GM12878 (cell line): ENCODE data around the gene WWC2. TPM values are rescaled to one million over a fixed set of nuclear protein-coding genes. Genes with fewer than 3 reads are reported as not detected.

Experiments used
- ATAC-seq: fragments of 200-7000 bp; cut with Tn5 transposase; 3 replicates; pipeline ENCODE4 v1.9.1; 2020; ENCODE audit warnings: mild to moderate bottlenecking, moderate library complexity
- BruUV-seq: library from RNA; stranded (reverse); fragments of 400-500 nt; replicated peaks from 2 replicates; lab custom pipeline; 2021; lab: Mats Ljungman, UMichigan
- CTCF ChIA-PET: fragments of 300-600 bp; sonication (Branson Sonifier 250); formaldehyde crosslinking; extraction: SDS; loops from one replicate; lab custom pipeline; 2021; ENCODE audit warnings: inconsistent platforms; lab: Yijun Ruan, JAX
- POLR2A ChIA-PET: fragments of 350-600 bp; formaldehyde crosslinking; extraction: SDS; loops from one replicate; lab custom pipeline; 2021; ENCODE audit warnings: inconsistent platforms; lab: Charles Lee
- RAD21 ChIA-PET: fragments of 300-600 bp; sonication (Branson Sonifier 250); formaldehyde crosslinking; loops from one replicate; lab custom pipeline; 2023; ENCODE audit warnings: antibody characterized with exemption; ENCODE audit not compliant: unreplicated experiment; lab: Charles Lee
- SMC1A ChIA-PET: fragments of 300-600 bp; sonication (Branson Sonifier 250); formaldehyde crosslinking; loops from one replicate; lab custom pipeline; 2023; ENCODE audit not compliant: unreplicated experiment, uncharacterized antibody; lab: Charles Lee
- DNase-seq: peaks from one replicate; pipeline ENCODE4 v3.0.0-alpha.2; 2011; ENCODE audit warnings: low read depth, low spot score
- FAIRE-seq: peaks from 3 replicates; lab custom pipeline; 2011; peaks lifted over from hg19 to GRCh38; lab: Jason Lieb, UNC
- H2AFZ ChIP-seq: 2 replicates; pipeline ENCODE4 v1.6.0; 2011; ENCODE audit warnings: low read depth, low read length, control low read depth; ENCODE audit not compliant: control insufficient read depth
- H3K27ac ChIP-seq: 2 replicates; pipeline ENCODE4 v1.5.1; 2011; ENCODE audit warnings: control low read depth; ENCODE audit not compliant: control insufficient read depth, insufficient read depth
- H3K27me3 ChIP-seq, 2 experiments: replicated peaks in 1 of 2; 2 replicates each; pipeline versions ENCODE4 v1.6.0 to v1.6.1; 2011; ENCODE audit warnings: low read length in 1 of 2; ENCODE audit not compliant: control insufficient read depth in 2 of 2, insufficient read depth in 2 of 2
- H3K36me3 ChIP-seq, 2 experiments: 2 replicates each; pipeline ENCODE4 v1.5.1; 2011; ENCODE audit warnings: low read length in 1 of 2; ENCODE audit not compliant: control insufficient read depth in 2 of 2, insufficient read depth in 2 of 2
- H3K4me1 ChIP-seq: 2 replicates; pipeline ENCODE4 v1.6.1; 2011; ENCODE audit warnings: mild to moderate bottlenecking, low read length, moderate library complexity, mixed read lengths; ENCODE audit not compliant: control insufficient read depth, insufficient read depth
- H3K4me2 ChIP-seq: 2 replicates; pipeline ENCODE4 v1.6.0; 2011; ENCODE audit warnings: control low read depth; ENCODE audit not compliant: control insufficient read depth, insufficient read depth
- H3K4me3 ChIP-seq: fragments of 200-600 bp; sonication (generic); 2 replicates; pipeline ENCODE4 v1.5.1; 2016
- H3K79me2 ChIP-seq: 2 replicates; pipeline ENCODE4 v1.6.0; 2011; ENCODE audit warnings: low read length; ENCODE audit not compliant: control insufficient read depth, insufficient read depth
- H3K9ac ChIP-seq: 2 replicates; pipeline ENCODE4 v1.8.0; 2011; ENCODE audit warnings: low read length, control low read depth, mixed read lengths; ENCODE audit not compliant: control insufficient read depth, insufficient read depth
- H3K9me3 ChIP-seq: replicated peaks from 3 replicates; pipeline ENCODE4 v1.5.1; 2011; ENCODE audit warnings: mild to moderate bottlenecking, low read length; ENCODE audit not compliant: control insufficient read depth, insufficient read depth
- H4K20me1 ChIP-seq: 2 replicates; pipeline ENCODE4 v1.6.0; 2011; ENCODE audit not compliant: control insufficient read depth, insufficient read depth
- CREM ChIP-seq: IDR thresholded peaks from 2 replicates; pipeline ENCODE4 v1.6.1; 2014; ENCODE audit warnings: antibody characterized with exemption, low read depth
- DPF2 ChIP-seq: fragments of 450-650 bp; IDR thresholded peaks from 2 replicates; pipeline ENCODE4 v1.6.1; 2017; ENCODE audit warnings: mild to moderate bottlenecking
- EGR1 ChIP-seq, 2 experiments: IDR thresholded peaks; 1 replicate in 1 of 2; 2 replicates in 1 of 2; pipeline ENCODE4 v1.6.1; 2011 to 2012; ENCODE audit warnings: low read depth in 2 of 2, low read length in 2 of 2, borderline replicate concordance in 1 of 2, mild to moderate bottlenecking in 1 of 2, moderate library complexity in 1 of 2
- ETV6 ChIP-seq, 2 experiments: fragments of 450-650 bp in 1 of 2; IDR thresholded peaks in 1 of 2; conservative IDR thresholded peaks in 1 of 2; 2 replicates each; pipeline ENCODE4 v1.6.1; 2014; ENCODE audit warnings: antibody characterized with exemption in 1 of 2, borderline replicate concordance in 1 of 2, low read depth in 1 of 2, mild to moderate bottlenecking in 1 of 2, moderate library complexity in 1 of 2
- FOXM1 ChIP-seq: IDR thresholded peaks from 2 replicates; pipeline ENCODE4 v1.6.1; 2012; ENCODE audit warnings: low read depth, mild to moderate bottlenecking, inconsistent platforms, low read length, moderate library complexity
- GATAD2B ChIP-seq: fragments of 450-650 bp; conservative IDR thresholded peaks from 2 replicates; pipeline ENCODE4 v1.6.1; 2017; ENCODE audit warnings: low read depth, mild to moderate bottlenecking, moderate library complexity
- MEF2A ChIP-seq: IDR thresholded peaks from 2 replicates; pipeline ENCODE4 v1.6.1; 2011; ENCODE audit warnings: low read depth, mild to moderate bottlenecking, low read length, moderate library complexity; ENCODE audit not compliant: insufficient read depth
- MTA3 ChIP-seq: IDR thresholded peaks from 2 replicates; pipeline ENCODE4 v1.6.1; 2012; ENCODE audit warnings: low read length, inconsistent platforms, borderline replicate concordance
- MYC ChIP-seq: IDR thresholded peaks from 2 replicates; pipeline ENCODE4 v1.6.1; 2011; ENCODE audit warnings: mild to moderate bottlenecking, low read length, moderate library complexity, inconsistent platforms; ENCODE audit not compliant: insufficient read depth, insufficient replicate concordance, insufficient read length, severe bottlenecking
- NFYB ChIP-seq: IDR thresholded peaks from 2 replicates; pipeline ENCODE4 v1.6.1; 2011; ENCODE audit warnings: low read depth, mild to moderate bottlenecking, low read length, improper control_type of control experiment, moderate library complexity; ENCODE audit not compliant: insufficient read depth
- PAX8 ChIP-seq: fragments of 450-650 bp; IDR thresholded peaks from 2 replicates; pipeline ENCODE4 v1.6.1; 2017; ENCODE audit warnings: mild to moderate bottlenecking, moderate library complexity
- RAD51 ChIP-seq: fragments of 450-650 bp; IDR thresholded peaks from 2 replicates; pipeline ENCODE4 v1.6.1; 2016; ENCODE audit warnings: moderate library complexity, mild to moderate bottlenecking, inconsistent platforms
- RBBP5 ChIP-seq: fragments of 200-600 bp; sonication (generic); conservative IDR thresholded peaks from 2 replicates; pipeline ENCODE4 v1.6.1; 2016
- RCOR1 ChIP-seq: conservative IDR thresholded peaks from 2 replicates; pipeline ENCODE4 v1.6.1; 2012; ENCODE audit warnings: low read depth, low read length, improper control_type of control experiment
- SMAD5 ChIP-seq: IDR thresholded peaks from 2 replicates; pipeline ENCODE4 v1.6.1; 2016; ENCODE audit warnings: antibody characterized with exemption, low read depth
- YBX1 ChIP-seq: fragments of 450-650 bp; IDR thresholded peaks from 2 replicates; pipeline ENCODE4 v1.6.1; 2016; ENCODE audit warnings: antibody characterized with exemption
- ZNF207 ChIP-seq: fragments of 450-650 bp; IDR thresholded peaks from 2 replicates; pipeline ENCODE4 v1.6.1; 2014; ENCODE audit warnings: antibody characterized with exemption, mild to moderate bottlenecking, borderline replicate concordance
- ZNF24 ChIP-seq: fragments of 450-650 bp; IDR thresholded peaks from 2 replicates; pipeline ENCODE4 v1.6.1; 2017; ENCODE audit warnings: antibody characterized with exemption, mild to moderate bottlenecking
- ZSCAN29 ChIP-seq: fragments of 450-650 bp; IDR thresholded peaks from 2 replicates; pipeline ENCODE4 v1.6.1; 2017; ENCODE audit warnings: mild to moderate bottlenecking, moderate library complexity
- WGBS: methylation state at CpG from one replicate; pipeline ENCODE4 v1.1.6; 2016; ENCODE audit warnings: low lambda C conversion rate; ENCODE audit not compliant: insufficient replicate concordance, insufficient coverage; ENCODE audit errors: missing lambda C conversion rate; 5-methylcytosine and 5-hydroxymethylcytosine counted together
- in situ Hi-C: fragments of 300-500 bp; cut with MboI; formaldehyde crosslinking; loops from 9 replicates; pipeline ENCODE4 v1.14.3; 2018; ENCODE audit warnings: mixed read lengths
- intact Hi-C: fragments of 100-400 bp; cut with micrococcal nuclease; formaldehyde crosslinking; loops from one replicate; pipeline ENCODE4 v1.14.2; 2022; ENCODE audit not compliant: unreplicated experiment
- polyA plus RNA-seq, 11 experiments: library from polyadenylated mRNA; depleted of rRNA in 4 of 11; unstranded in 6 of 11; stranded (reverse) in 5 of 11; fragments of >200 nt; fragmentation: Nextera tagmentation in 4 of 11; fragmentation: Illumina TruSeq in 1 of 11; extraction: Ambion mirVana in 4 of 11; extraction: Trizol in 1 of 11; gene quantifications; 1 replicate in 1 of 11; 2 replicates in 10 of 11; pipeline versions ENCODE4 v1.2.1 to v1.2.3, GENCODE V29; 2011 to 2016; ENCODE audit warnings: inconsistent platforms in 2 of 11, missing spikeins in 2 of 11, low read depth in 1 of 11
- total RNA-seq, 4 experiments: library from RNA; depleted of rRNA in 3 of 4; stranded (reverse); fragments of >200 nt in 3 of 4; fragmentation: Illumina TruSeq in 1 of 4; extraction: Trizol in 1 of 4; gene quantifications; 2 replicates each; pipeline versions ENCODE4 v1.2.1 to v1.2.3, GENCODE V29; 2013 to 2021
- TF ChIP-seq, protein P1 (sequence below): fragments of 450-650 bp; IDR thresholded peaks from 2 replicates; pipeline ENCODE4 v1.6.1; 2017; ENCODE audit warnings: low read depth, mild to moderate bottlenecking, moderate library complexity
- TF ChIP-seq, protein P2 (sequence below): fragments of 450-650 bp; IDR thresholded peaks from 2 replicates; pipeline ENCODE4 v1.6.1; 2017; ENCODE audit warnings: mild to moderate bottlenecking

Gene WWC2
- total and polyA plus RNA-seq, 10 of the 15 experiments (the other 5 are each of a cell fraction or from before 2014, with no cell fraction given) = 0.02 to 0.72 (median 0.06) TPM; not detected in 3

DNA sequence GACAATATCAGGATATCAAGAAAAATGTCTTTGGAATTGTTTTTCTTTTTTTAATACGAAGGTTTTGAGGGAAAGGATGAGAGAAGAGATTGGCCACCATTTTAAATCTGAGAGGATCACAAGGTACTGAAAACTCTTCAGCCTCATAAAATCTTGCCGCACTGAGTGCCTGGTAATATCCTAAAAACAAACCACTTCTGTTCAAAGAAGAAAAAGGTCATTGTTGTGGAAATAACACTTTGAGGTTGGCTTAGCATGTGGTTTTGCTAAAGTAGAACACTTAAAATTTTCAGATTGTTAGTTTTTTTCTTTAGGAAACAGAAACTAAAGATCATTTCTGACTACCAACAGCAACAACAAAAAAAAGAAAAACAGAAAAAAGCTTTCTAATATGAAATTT is 222.0 kb downstream of the WWC2 start (continued):
- TF ChIP-seq, protein P1, sequence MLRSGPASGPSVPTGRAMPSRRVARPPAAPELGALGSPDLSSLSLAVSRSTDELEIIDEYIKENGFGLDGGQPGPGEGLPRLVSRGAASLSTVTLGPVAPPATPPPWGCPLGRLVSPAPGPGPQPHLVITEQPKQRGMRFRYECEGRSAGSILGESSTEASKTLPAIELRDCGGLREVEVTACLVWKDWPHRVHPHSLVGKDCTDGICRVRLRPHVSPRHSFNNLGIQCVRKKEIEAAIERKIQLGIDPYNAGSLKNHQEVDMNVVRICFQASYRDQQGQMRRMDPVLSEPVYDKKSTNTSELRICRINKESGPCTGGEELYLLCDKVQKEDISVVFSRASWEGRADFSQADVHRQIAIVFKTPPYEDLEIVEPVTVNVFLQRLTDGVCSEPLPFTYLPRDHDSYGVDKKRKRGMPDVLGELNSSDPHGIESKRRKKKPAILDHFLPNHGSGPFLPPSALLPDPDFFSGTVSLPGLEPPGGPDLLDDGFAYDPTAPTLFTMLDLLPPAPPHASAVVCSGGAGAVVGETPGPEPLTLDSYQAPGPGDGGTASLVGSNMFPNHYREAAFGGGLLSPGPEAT = peak; percentile 61; the same call in 1 of the 2 replicates
- TF ChIP-seq RBBP5 (no peak), ZNF24 (no peak), ZSCAN29 (no peak), MEF2A (no peak), DPF2 (no peak)

DNA sequence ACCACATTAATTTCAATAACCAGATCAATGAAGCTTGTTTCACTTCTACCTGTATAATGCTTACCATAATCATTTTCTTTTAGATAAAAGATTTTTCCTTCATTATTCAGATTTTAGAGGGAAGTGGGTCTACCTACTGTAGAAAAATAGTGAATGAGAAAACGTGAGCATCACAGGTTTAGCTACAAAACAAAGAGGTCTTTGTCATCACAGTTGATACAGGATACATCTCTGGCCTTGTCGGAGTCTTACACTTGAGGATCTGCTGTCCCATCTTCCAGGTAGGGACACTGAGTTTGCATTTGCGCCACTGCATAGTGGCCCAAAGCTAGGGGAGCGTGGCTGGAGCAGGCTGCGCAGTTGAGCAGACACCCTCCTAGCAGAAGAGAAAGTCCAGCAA is 222.5 kb downstream of the WWC2 start:
- RAD21 ChIA-PET = no interaction called here
- Histone ChIP-seq H2AFZ (no peak overlapping the region), H3K9ac (no peak overlapping the region), H3K27ac (no peak overlapping the region), H3K4me1 (no peaks in the 10 kb centered on the region), H3K9me3 (no peaks in the 10 kb centered on the region; the same call in 2 of the 3 replicates), H4K20me1 (no peaks in the 10 kb centered on the region), H3K4me3 (no peak overlapping the region), H3K79me2 (no peaks in the 10 kb centered on the region), H3K27me3 (no peaks in the 10 kb centered on the region; a peak in 1 of 4 replicates), H3K36me3 (no peaks in the 10 kb centered on the region), H3K4me2 (no peak overlapping the region)
- no peak for ATAC-seq
- in situ Hi-C loops (no loop called here), intact Hi-C loops (no loop called here)
- WGBS = 43% methylated on average over 5 of the region's 5 CpGs
- BruUV-seq = no TSS peak
- SMC1A ChIA-PET = interaction anchor here (0.5 to 0.8 kb wide), 2 partner anchors 34 to 130 kb away, joined by 3 to 4 read pairs; no protein-coding TSS in a partner anchor
- CTCF ChIA-PET = no interaction called here
- no peak for FAIRE-seq
- POLR2A ChIA-PET = no interaction called here
- DNase-seq = no peak
- TF ChIP-seq EGR1 (IDR thresholded peaks at IDR 0.05; ENCODE audit: borderline replicate concordance in 1 of 2, low read depth in 2 of 2, low read length in 2 of 2) = no peak
- no peak for TF ChIP-seq DPF2
- TF ChIP-seq SMAD5 = no peak
- no peak for TF ChIP-seq CREM
- TF ChIP-seq MTA3 = no peak
- TF ChIP-seq GATAD2B = no peak
- TF ChIP-seq NFYB = no peak
- no peak for TF ChIP-seq FOXM1
- no peak for TF ChIP-seq YBX1
- TF ChIP-seq, protein P2, sequence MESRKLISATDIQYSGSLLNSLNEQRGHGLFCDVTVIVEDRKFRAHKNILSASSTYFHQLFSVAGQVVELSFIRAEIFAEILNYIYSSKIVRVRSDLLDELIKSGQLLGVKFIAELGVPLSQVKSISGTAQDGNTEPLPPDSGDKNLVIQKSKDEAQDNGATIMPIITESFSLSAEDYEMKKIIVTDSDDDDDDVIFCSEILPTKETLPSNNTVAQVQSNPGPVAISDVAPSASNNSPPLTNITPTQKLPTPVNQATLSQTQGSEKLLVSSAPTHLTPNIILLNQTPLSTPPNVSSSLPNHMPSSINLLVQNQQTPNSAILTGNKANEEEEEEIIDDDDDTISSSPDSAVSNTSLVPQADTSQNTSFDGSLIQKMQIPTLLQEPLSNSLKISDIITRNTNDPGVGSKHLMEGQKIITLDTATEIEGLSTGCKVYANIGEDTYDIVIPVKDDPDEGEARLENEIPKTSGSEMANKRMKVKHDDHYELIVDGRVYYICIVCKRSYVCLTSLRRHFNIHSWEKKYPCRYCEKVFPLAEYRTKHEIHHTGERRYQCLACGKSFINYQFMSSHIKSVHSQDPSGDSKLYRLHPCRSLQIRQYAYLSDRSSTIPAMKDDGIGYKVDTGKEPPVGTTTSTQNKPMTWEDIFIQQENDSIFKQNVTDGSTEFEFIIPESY = no peak
- no peak for TF ChIP-seq RCOR1
- TF ChIP-seq ETV6 (conservative IDR thresholded peaks at IDR 0.05 in 1 of 2, IDR thresholded peaks at IDR 0.05 in 1 of 2; ENCODE audit: borderline replicate concordance in 1 of 2, low read depth in 1 of 2) = no peak
- no peak for TF ChIP-seq ZNF207
- no peak for TF ChIP-seq RAD51
- no peak for TF ChIP-seq PAX8
- no peak for TF ChIP-seq MYC
